HG03442 (cell line): ENCODE data around the gene BUD13.

Experiments used
- ATAC-seq: cut with Tn5 transposase; IDR thresholded peaks from one replicate; pipeline ENCODE4 v1.9.1; 2021; ENCODE audit warnings: mild to moderate bottlenecking, moderate library complexity; ENCODE audit not compliant: unreplicated experiment

The BUD13 gene

GRCh38 chr11:116792869-116793771 lies 20.3 kb upstream of the BUD13 start:
- ATAC-seq: no peak

GRCh38 chr11:116792144-116792868 lies 19.5 kb upstream of the BUD13 start:
- ATAC-seq: no peak

DNA sequence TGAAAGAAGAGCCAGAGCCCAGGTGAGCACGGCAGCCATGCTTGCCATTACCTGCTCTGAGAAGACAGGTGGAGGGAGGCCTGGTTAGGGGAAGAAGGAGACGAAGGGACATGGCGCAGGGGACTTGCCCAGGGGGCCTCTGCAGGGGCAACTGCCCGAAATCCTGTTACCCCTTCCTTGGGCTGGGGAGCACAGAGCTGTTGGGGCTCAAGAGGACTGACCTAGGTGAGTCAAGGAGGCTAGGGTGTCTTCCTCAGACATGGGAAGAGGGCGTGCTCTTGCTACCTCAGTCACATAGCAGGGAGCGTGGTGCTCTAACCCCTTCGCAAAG lies 19.0 kb upstream of the BUD13 start, which contains the start of gene APOA5:
Gene APOA5 (minus strand): TSS at position 67 of the 331 bp plus-strand sequence. CDS start 19 bp downstream, at position 48.
- no peak for ATAC-seq

DNA sequence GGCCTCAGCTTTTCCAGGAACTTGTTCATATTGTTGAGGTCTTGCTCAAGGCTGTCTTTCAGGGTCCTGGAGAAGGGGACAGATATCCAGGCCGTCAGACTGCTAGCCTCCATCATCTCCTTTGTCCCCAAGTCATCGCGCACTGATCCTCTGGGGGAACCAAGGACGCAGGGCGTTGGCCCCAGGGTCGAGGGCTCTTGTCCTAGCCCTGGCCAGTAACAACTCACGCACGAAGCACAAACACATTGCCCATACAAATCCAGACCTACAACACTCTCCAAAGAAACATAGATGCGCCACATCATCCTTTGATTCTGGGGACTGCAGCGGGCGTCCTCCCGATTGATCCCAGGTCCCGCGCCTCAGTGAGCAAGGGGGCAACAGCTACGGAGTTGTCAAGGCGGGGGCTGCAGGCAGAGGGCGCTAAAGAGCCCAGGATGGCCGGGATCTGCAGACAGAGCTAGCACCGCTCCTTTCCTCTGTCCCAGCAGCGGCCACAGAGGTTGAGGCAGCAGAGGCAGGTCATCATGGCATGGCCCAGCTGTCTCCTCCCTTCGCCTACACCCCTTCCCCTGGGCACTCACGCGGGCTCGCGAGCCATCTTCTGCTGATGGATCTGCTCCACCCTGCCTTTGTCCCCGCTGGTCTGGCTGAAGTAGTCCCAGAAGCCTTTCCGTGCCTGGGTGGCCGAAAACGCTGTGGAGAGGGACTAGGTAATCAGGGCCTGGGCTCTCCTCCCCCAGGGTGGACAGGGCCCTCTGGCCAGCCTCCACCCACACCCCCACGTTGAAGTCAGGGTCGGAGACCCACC lies 18.4 kb upstream of the BUD13 start:
- ATAC-seq: peak; percentile 33

DNA sequence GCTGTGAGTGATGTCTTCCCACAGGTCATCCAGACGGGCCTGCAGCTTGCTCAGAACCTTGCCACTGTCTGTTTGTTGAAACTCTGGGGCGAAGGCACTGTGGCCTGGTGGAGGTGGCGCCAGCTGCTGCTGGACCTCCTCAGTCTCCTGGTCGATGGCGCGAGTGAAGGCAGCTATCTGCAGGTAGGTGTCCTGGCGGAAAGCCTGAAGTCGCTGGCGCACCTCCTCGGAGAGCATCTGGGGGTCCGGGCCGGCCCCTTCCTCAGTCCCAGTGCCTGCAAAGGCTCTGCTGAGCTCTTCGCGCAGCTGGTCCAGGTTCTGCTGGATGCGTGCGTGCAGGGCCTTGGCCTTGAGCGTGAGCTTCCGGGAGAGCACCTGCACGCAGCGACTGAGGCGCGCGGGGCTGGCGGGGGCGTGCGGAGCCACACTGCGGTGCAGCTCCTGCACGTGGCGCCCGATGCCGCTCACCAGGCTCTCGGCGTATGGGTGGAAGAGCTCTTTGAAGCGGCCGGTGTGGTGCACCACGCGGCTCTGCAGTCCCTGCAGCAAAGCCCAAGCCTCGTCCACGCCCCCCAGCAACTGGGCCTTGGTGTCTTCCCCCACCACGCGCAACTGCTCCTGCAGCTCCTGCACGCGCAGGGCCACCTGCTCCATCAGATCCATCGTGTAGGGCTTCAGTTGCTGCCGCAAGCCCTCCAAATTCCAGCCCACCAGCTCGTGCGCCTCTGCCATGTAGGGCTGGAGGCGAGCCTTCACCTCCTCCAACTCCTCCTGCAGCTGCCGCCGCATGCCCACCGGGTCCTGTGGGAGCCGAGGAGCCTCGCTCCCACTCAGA lies 17.6 kb upstream of the BUD13 start:
- ATAC-seq: no peak

GRCh38 chr11:116788975-116789374 lies 16.2 kb upstream of the BUD13 start:
- ATAC-seq: no peak

GRCh38 chr11:116788534-116788933 lies 15.7 kb upstream of the BUD13 start:
- no peak for ATAC-seq

GRCh38 chr11:116787786-116788486 lies 15.1 kb upstream of the BUD13 start, which contains the start of gene ZPR1:
Gene ZPR1 (minus strand): TSS chr11:116788023. CDS start chr11:116787990, 33 bp downstream.
- ATAC-seq: peak; percentile 84

- no peak for ATAC-seq
Observed at GRCh38 chr11:116787436-116787785, 14.6 kb upstream of the BUD13 start.

GRCh38 chr11:116786966-116787365 lies 14.2 kb upstream of the BUD13 start:
- no peak for ATAC-seq

- no peak for ATAC-seq
Observed at GRCh38 chr11:116786326-116786725, 13.5 kb upstream of the BUD13 start.

GRCh38 chr11:116782728-116783127 lies 9.9 kb upstream of the BUD13 start:
- ATAC-seq: peak; percentile 58

DNA sequence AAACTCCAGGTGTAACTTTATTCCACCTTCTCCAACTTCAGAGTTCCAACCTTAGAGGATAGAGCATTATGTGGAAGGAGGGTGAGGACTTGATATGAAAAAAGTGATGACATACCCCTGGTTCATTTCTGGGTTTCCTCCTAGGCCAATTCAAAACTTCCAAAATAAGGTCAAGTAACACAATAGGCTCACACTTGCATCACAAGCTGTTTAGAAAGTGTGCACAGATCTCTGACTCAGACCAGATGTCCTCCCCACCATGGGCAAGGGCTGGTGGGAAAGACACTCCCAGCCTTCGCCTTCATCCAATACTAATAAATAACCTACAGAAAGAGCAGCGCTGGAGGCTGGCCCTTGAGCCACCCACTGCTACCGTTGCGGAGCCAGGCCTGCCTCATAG lies 5.8 kb upstream of the BUD13 start:
- no peak for ATAC-seq

DNA sequence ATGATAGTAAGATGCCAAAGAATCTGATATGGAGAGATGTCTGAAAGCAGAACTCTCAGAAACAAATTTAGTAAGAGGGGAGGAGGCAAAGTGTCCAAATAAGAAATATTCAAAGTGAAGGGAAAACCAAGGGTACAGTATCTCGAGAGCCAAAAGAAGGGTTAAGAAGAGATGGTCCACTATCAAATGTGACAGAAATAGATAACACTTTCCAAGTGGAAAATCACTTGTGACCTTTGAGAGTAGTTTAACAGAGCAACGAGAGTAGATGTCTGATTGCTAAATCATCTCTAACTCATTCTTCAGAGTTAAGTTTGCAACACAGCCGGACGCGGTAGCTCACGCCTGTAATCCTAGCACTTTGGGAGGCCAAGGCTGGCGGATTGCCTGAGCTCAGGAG lies 4.3 kb upstream of the BUD13 start:
- no peak for ATAC-seq

GRCh38 chr11:116776522-116776984 lies 3.8 kb upstream of the BUD13 start:
- no peak for ATAC-seq

DNA sequence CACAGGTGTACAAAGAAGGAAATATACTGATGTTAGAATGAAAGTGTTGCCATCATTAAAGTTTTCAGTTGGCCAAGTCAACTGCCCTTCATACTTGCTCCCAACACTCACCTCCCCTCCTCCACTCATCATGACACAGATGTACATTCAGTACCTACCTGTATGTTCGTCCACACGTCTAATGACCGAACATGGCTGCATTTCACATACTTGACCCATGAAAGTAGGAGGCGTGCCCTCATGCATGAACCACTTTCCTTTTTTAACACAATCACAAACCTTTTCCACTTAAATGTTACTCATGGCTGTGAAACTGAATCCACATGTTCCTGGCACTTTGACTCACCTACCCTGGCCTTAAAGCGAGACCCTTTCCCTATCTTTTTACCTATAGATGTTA lies 3.2 kb upstream of the BUD13 start:
- no peak for ATAC-seq

DNA sequence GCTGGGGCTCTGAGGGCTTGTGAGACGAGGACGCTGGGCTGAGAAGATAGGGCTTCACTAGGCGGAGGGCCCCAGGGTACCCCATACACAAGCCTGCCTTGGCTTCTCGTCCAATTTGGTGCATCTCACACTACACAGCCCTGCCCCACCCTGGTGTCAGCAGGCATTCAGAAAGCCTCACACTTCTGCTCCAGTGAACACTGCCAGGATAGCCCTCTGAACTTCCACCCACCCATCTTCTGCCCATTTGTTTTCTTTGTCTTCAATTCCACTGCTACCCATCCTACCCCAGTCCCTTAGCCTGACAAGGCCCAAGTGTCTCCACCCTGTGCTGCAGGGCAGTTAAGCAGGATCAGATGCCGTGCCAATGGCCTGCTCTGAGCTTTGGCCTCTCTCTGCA lies 1.9 kb upstream of the BUD13 start:
- ATAC-seq: no peak

DNA sequence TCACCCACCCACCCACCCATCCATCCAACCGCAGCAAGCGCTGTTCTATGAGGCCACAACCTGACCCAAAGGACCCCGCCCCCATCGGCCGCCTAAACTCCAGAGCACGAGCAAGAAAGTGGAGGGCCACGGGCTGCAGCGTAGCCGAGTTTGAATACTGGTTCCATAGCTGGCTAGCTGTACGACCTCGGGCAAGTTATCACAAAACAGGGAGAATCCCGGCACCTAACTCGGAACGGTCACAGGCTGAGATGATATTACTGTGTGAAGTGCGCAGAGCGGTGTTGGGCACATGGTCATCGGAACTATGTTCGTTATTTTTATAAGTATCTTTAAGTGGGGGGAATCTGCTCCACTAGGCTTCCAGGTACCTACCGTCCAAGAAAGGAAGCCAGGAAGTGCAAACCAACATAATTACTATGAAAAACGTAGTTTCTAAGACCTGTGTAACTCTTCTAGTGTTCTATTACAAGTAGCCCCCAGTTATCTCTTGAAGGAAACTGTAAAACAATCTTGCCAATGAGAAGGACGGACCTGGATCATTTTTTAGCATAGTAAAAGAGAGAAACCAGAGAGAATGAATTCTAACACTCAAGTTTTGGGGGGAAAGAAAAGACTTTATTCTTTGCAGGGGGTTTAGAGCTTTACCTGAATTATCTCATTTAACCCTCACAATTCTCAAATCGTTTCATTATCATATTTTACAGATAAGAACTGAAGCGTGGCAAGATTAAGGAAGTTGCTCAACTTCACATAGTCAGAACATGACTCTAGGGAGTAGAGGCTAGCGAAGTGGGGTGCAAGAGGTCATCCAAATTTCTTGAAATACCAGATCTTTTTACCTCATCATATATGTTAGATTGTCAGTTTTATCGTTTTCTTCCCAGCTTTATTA lies 663 bp upstream of the BUD13 start:
- ATAC-seq: peak; percentile 37

- no peak for ATAC-seq
Observed at GRCh38 chr11:116771935-116772334, 852 bp downstream of the BUD13 start.
